ENCODE data around the gene VRK3.
A peak's percentile ranks its signal among the peaks of the same experiment; 100 is the strongest.
"Not testable (repeated sequence)": the region's sequence is repeated elsewhere in the genome, so short reads cannot be mapped to it uniquely, and the experiment has no call there.

VRK3 gene, protein sequence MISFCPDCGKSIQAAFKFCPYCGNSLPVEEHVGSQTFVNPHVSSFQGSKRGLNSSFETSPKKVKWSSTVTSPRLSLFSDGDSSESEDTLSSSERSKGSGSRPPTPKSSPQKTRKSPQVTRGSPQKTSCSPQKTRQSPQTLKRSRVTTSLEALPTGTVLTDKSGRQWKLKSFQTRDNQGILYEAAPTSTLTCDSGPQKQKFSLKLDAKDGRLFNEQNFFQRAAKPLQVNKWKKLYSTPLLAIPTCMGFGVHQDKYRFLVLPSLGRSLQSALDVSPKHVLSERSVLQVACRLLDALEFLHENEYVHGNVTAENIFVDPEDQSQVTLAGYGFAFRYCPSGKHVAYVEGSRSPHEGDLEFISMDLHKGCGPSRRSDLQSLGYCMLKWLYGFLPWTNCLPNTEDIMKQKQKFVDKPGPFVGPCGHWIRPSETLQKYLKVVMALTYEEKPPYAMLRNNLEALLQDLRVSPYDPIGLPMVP

GRCh38 chr19:50025022-50025793, at the start of gene VRK3:
TSS of gene VRK3 (minus strand) at chr19:50025372. CDS start at chr19:50016162, 9,210 bp downstream.
- DNase-seq (ENCODE audit: extremely low read depth, insufficient read length) = peak; percentile 98
- H3K4me3 ChIP-seq (replicated peaks; ENCODE audit: low read depth, low read length) = peak within 1 kb of the TSS; percentile 90
- H3K36me3 ChIP-seq (ENCODE audit: control insufficient read depth, insufficient read depth, low read length) = peaks cover 3% of the 10 kb centered on the region; the same call in 1 of the 2 replicates
- no peaks in the 10 kb centered on the region for H3K27me3 ChIP-seq (replicated peaks; ENCODE audit: control insufficient read depth, insufficient read depth, low read length)
- TF ChIP-seq, protein P1, sequence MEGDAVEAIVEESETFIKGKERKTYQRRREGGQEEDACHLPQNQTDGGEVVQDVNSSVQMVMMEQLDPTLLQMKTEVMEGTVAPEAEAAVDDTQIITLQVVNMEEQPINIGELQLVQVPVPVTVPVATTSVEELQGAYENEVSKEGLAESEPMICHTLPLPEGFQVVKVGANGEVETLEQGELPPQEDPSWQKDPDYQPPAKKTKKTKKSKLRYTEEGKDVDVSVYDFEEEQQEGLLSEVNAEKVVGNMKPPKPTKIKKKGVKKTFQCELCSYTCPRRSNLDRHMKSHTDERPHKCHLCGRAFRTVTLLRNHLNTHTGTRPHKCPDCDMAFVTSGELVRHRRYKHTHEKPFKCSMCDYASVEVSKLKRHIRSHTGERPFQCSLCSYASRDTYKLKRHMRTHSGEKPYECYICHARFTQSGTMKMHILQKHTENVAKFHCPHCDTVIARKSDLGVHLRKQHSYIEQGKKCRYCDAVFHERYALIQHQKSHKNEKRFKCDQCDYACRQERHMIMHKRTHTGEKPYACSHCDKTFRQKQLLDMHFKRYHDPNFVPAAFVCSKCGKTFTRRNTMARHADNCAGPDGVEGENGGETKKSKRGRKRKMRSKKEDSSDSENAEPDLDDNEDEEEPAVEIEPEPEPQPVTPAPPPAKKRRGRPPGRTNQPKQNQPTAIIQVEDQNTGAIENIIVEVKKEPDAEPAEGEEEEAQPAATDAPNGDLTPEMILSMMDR (IDR thresholded peaks at IDR 0.05; ENCODE audit: insufficient read depth, low read length, poor library complexity, severe bottlenecking) = peak; percentile 40

- H3K27me3 ChIP-seq (replicated peaks; ENCODE audit: control insufficient read depth, insufficient read depth, low read length); DNase-seq (ENCODE audit: extremely low read depth, insufficient read length); H3K36me3 ChIP-seq (ENCODE audit: control insufficient read depth, insufficient read depth, low read length); H3K4me3 ChIP-seq (replicated peaks; ENCODE audit: low read depth, low read length): not testable (repeated sequence)
Measured at GRCh38 chr19:50068382-50068781, 43.2 kb upstream of the VRK3 start.

GRCh38 chr19:50067575-50067974, 42.4 kb upstream of the VRK3 start:
- H3K4me3 ChIP-seq (replicated peaks; ENCODE audit: low read depth, low read length) = no peak overlapping the region
- no peaks in the 10 kb centered on the region for H3K36me3 ChIP-seq (ENCODE audit: control insufficient read depth, insufficient read depth, low read length)
- TF ChIP-seq, protein P1 (IDR thresholded peaks at IDR 0.05; ENCODE audit: insufficient read depth, low read length, poor library complexity, severe bottlenecking) = no peak
- no peak for DNase-seq (ENCODE audit: extremely low read depth, insufficient read length)
- 0 out of 2 replicates have a peak, but pooled peaks cover 1% of the 10 kb centered on the region for H3K27me3 ChIP-seq (replicated peaks; ENCODE audit: control insufficient read depth, insufficient read depth, low read length)

GRCh38 chr19:50065938-50066337, 40.8 kb upstream of the VRK3 start:
- Histone ChIP-seq H3K36me3 (ENCODE audit: control insufficient read depth, insufficient read depth, low read length) (no peaks in the 10 kb centered on the region), H3K27me3 (replicated peaks; ENCODE audit: control insufficient read depth, insufficient read depth, low read length) (0 out of 2 replicates have a peak, but pooled peaks cover 1% of the 10 kb centered on the region), H3K4me3 (replicated peaks; ENCODE audit: low read depth, low read length) (no peak overlapping the region)
- no peak for DNase-seq (ENCODE audit: extremely low read depth, insufficient read length)
- TF ChIP-seq, protein P1 (IDR thresholded peaks at IDR 0.05; ENCODE audit: insufficient read depth, low read length, poor library complexity, severe bottlenecking) = no peak

DNA sequence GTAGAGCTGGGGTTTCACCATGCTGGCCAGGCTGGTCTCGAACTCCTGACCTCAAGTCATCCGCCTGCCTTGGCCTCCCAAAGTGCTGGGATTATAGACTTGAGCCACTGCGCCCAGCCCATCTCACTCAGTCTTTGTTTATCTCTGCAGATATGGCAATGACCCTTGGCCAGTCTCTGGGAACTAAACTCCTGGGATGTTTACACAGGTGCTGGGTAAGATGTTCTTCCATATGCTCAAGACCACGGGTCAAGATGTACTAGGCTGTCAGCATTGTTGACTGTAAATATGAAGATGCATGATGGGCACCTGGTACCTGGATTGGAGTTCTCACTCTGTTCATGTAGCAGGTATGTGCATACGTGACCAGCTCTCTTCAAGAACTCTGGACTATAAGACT, 36.5 kb upstream of the VRK3 start:
- Histone ChIP-seq H3K36me3 (ENCODE audit: control insufficient read depth, insufficient read depth, low read length) (no peaks in the 10 kb centered on the region), H3K27me3 (replicated peaks; ENCODE audit: control insufficient read depth, insufficient read depth, low read length) (no peaks in the 10 kb centered on the region), H3K4me3 (replicated peaks; ENCODE audit: low read depth, low read length) (no peak overlapping the region)
- TF ChIP-seq, protein P1 (IDR thresholded peaks at IDR 0.05; ENCODE audit: insufficient read depth, low read length, poor library complexity, severe bottlenecking) = no peak
- no peak for DNase-seq (ENCODE audit: extremely low read depth, insufficient read length)

DNA sequence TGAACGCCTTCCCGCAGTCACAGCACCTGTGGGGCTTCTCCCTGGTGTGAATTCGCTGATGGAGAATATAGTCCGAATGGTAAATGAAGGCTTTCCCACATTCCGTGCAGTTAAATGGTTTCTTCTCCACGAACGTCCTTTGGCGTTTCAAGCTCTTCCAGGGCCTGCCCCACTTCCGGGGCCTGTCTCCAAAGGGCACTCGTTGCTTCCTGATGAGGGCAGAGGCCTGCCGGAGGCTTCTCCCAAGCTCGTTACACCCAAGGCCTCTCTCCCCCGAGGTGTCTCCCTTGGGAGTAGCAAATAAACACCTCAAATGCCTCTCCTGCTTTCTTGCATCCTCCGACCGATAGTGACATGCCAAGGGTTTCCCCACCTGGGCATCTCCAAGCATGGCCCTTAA, 34.9 kb upstream of the VRK3 start:
- Histone ChIP-seq H3K27me3 (replicated peaks; ENCODE audit: control insufficient read depth, insufficient read depth, low read length) (no peaks in the 10 kb centered on the region), H3K4me3 (replicated peaks; ENCODE audit: low read depth, low read length) (no peak overlapping the region), H3K36me3 (ENCODE audit: control insufficient read depth, insufficient read depth, low read length) (no peaks in the 10 kb centered on the region)
- no peak for DNase-seq (ENCODE audit: extremely low read depth, insufficient read length)
- TF ChIP-seq, protein P1 (IDR thresholded peaks at IDR 0.05; ENCODE audit: insufficient read depth, low read length, poor library complexity, severe bottlenecking) = no peak

All from GM06990 (cell line).